ENCODE data around the gene CYTH3. TPM values are rescaled to one million over a fixed set of nuclear protein-coding genes. Genes with fewer than 3 reads are reported as not detected.

The CYTH3 gene
- total and polyA plus RNA-seq, 2 of the 4 experiments (the other 2 are of a cell fraction), result 14.2 to 34.8 TPM

GRCh38 chr7:6151994-6152735 is 120.3 kb downstream of the CYTH3 start:
- WGBS, 2 experiments (ENCODE audit: extremely low coverage in 2 of 2, insufficient read length in 1 of 2), result 91% methylated on average over 21 of the region's 29 CpGs; no CpG with 5 or more reads in 1 of the 2 experiments
- POLR2A ChIA-PET (ENCODE audit: unreplicated experiment), result no interaction called here
- BruUV-seq (replicated peaks), result no TSS peak
- H2BK20ac ChIP-seq (ENCODE audit: low read depth, low read length), result no peak overlapping the region
- H2BK15ac ChIP-seq (ENCODE audit: low read depth, low read length), result no peak overlapping the region
- H2AK9ac ChIP-seq (replicated peaks; ENCODE audit: low read depth, low read length, poor library complexity), result no peak overlapping the region
- no peaks in the 10 kb centered on the region for H3K27me3 ChIP-seq (ENCODE audit: control insufficient read depth, insufficient read depth, low read length)
- no peak for DNase-seq
- no peak overlapping the region for H3K4me3 ChIP-seq (ENCODE audit: insufficient read depth, low read depth, low read length)
- H3K4ac ChIP-seq (ENCODE audit: low read depth, low read length), result no peak overlapping the region
- no peak overlapping the region for H3K9ac ChIP-seq (ENCODE audit: low read depth, low read length)
- H4K8ac ChIP-seq (ENCODE audit: low read depth in 2 of 2, low read length in 2 of 2), result no peak overlapping the region
- H3K79me1 ChIP-seq (ENCODE audit: low read depth in 1 of 2, low read length in 2 of 2), result peaks cover 7 to 9% of the 10 kb centered on the region in 2 experiments; a peak in 2 of 4 replicates
- no peak overlapping the region for H3K14ac ChIP-seq (replicated peaks; ENCODE audit: low read depth, low read length)
- ATAC-seq (ENCODE audit: low read depth), result no peak
- no peaks in the 10 kb centered on the region for H3K4me1 ChIP-seq (ENCODE audit: control insufficient read depth, insufficient read depth, low read length)
- no peaks in the 10 kb centered on the region for H3K9me1 ChIP-seq (ENCODE audit: insufficient read depth, low read length)
- no peak overlapping the region for H3K18ac ChIP-seq (ENCODE audit: low read depth, low read length)
- no peak overlapping the region for H2BK120ac ChIP-seq (ENCODE audit: low read depth, low read length)
- dilution Hi-C loops (cut with HindIII; ENCODE audit: low sequenced_read_pairs, unreplicated experiment) (no loop called here), intact Hi-C loops (cut with micrococcal nuclease) (loop anchor here (10.0 kb wide), 1 partner anchor 283 kb away; no protein-coding TSS in a partner anchor), in situ Hi-C loops (cut with MboI; ENCODE audit: low sequenced_read_pairs) (no loop called here)
- H3K56ac ChIP-seq (ENCODE audit: extremely low read depth, insufficient read depth, low read length), result no peak overlapping the region
- H3K4me2 ChIP-seq (ENCODE audit: low read depth, low read length), result no peak overlapping the region
- TF ChIP-seq MAFK (IDR thresholded peaks at IDR 0.05; ENCODE audit: low read depth, low read length) (no peak), FOS (IDR thresholded peaks at IDR 0.05; ENCODE audit: low read depth, low read length) (no peak), CHD1 (IDR thresholded peaks at IDR 0.05; ENCODE audit: low read depth, low read length) (no peak), POLR2A (IDR thresholded peaks at IDR 0.05; ENCODE audit: low read depth, low read length) (no peak), CEBPB (IDR thresholded peaks at IDR 0.05; ENCODE audit: low read depth, low read length) (no peak), NFE2L2 (IDR thresholded peaks at IDR 0.05; ENCODE audit: low read depth, low read length) (no peak), USF2 (IDR thresholded peaks at IDR 0.05; ENCODE audit: low read depth, low read length) (no peak), MXI1 (IDR thresholded peaks at IDR 0.05; ENCODE audit: borderline replicate concordance, low read depth, low read length) (no peak), RAD21 (IDR thresholded peaks at IDR 0.05; ENCODE audit: low read length) (no peak), BHLHE40 (IDR thresholded peaks at IDR 0.05; ENCODE audit: low read depth, low read length) (no peak), MAZ (IDR thresholded peaks at IDR 0.05; ENCODE audit: borderline replicate concordance, low read depth, low read length) (no peak), RFX5 (IDR thresholded peaks at IDR 0.05; ENCODE audit: low read depth, low read length) (no peak), ELK1 (IDR thresholded peaks at IDR 0.05; ENCODE audit: borderline replicate concordance, low read depth, low read length) (no peak)
- H3K23ac ChIP-seq (ENCODE audit: low read depth, low read length), result no peak overlapping the region
- H2BK5ac ChIP-seq (ENCODE audit: low read depth, low read length, poor library complexity, severe bottlenecking), result no peak overlapping the region
- H2AK5ac ChIP-seq (ENCODE audit: low read depth, low read length), result no peak overlapping the region
- no peaks in the 10 kb centered on the region for H4K20me1 ChIP-seq (ENCODE audit: insufficient read depth, low read length)
- CTCF ChIA-PET, result no interaction called here
- no peak overlapping the region for H2AFZ ChIP-seq (replicated peaks; ENCODE audit: low read length, poor library complexity)
- no peaks in the 10 kb centered on the region for H3K9me3 ChIP-seq (ENCODE audit: control insufficient read depth, insufficient read depth, low read length)
- no peak overlapping the region for H4K5ac ChIP-seq (ENCODE audit: low read depth, low read length)
- no peak overlapping the region for H4K91ac ChIP-seq (ENCODE audit: insufficient read depth, low read depth, low read length)
- H3K36me3 ChIP-seq (ENCODE audit: control insufficient read depth, insufficient read depth, low read length), result peaks cover 78% of the 10 kb centered on the region
- H3K27ac ChIP-seq (ENCODE audit: insufficient read depth, low read length), result no peak overlapping the region
